Trophoblast cell (in vitro differentiated cells and primary cell): ENCODE results near the gene RBMS1.

Experiments used
- DNase-seq, 2 donors: peaks; one replicate each; pipeline ENCODE4 v3.0.0-alpha.2; 2016
- H2AFZ ChIP-seq: 2 replicates; pipeline ENCODE4 v1.6.1; 2013; ENCODE audit warnings: low read length, moderate library complexity, mild to moderate bottlenecking; ENCODE audit not compliant: insufficient read depth, poor library complexity
- H2AK5ac ChIP-seq: 2 replicates; pipeline ENCODE4 v1.6.1; 2013; ENCODE audit warnings: mild to moderate bottlenecking, low read length
- H2BK120ac ChIP-seq: 2 replicates; pipeline ENCODE4 v1.6.1; 2013; ENCODE audit warnings: low read length, mild to moderate bottlenecking, moderate library complexity; ENCODE audit not compliant: insufficient read depth, poor library complexity
- H2BK12ac ChIP-seq: 2 replicates; pipeline ENCODE4 v1.6.1; 2013; ENCODE audit warnings: mild to moderate bottlenecking, low read length, moderate library complexity
- H2BK5ac ChIP-seq: 2 replicates; pipeline ENCODE4 v1.6.1; 2013; ENCODE audit warnings: low read length, low read depth, moderate library complexity, mild to moderate bottlenecking; ENCODE audit not compliant: poor library complexity
- H3K14ac ChIP-seq: 2 replicates; pipeline ENCODE4 v1.6.1; 2013; ENCODE audit warnings: mild to moderate bottlenecking, low read length
- H3K18ac ChIP-seq: 2 replicates; pipeline ENCODE4 v1.6.1; 2013; ENCODE audit warnings: mild to moderate bottlenecking, low read length
- H3K23ac ChIP-seq: 2 replicates; pipeline ENCODE4 v1.6.1; 2013; ENCODE audit warnings: low read length
- H3K27ac ChIP-seq: 2 replicates; pipeline ENCODE4 v1.5.1; 2013; ENCODE audit warnings: low read depth, mild to moderate bottlenecking, inconsistent platforms, low read length, moderate library complexity
- H3K27me3 ChIP-seq: 2 replicates; pipeline ENCODE4 v1.6.1; 2013; ENCODE audit warnings: inconsistent platforms, mild to moderate bottlenecking, low read length, moderate library complexity; ENCODE audit not compliant: insufficient read depth
- H3K36me3 ChIP-seq, 2 experiments: 1 replicate in 1 of 2; 2 replicates in 1 of 2; pipeline ENCODE4 v1.6.1; 2013; ENCODE audit warnings: low read length in 2 of 2, mild to moderate bottlenecking in 2 of 2, moderate library complexity in 1 of 2; ENCODE audit not compliant: insufficient read depth in 2 of 2, control insufficient read depth in 1 of 2
- H3K4ac ChIP-seq: 2 replicates; pipeline ENCODE4 v1.6.1; 2013; ENCODE audit warnings: low read depth, mild to moderate bottlenecking, low read length, moderate library complexity
- H3K4me1 ChIP-seq, 2 experiments: 1 replicate in 1 of 2; 2 replicates in 1 of 2; pipeline ENCODE4 v1.6.1; 2013; ENCODE audit warnings: low read length in 2 of 2, mild to moderate bottlenecking in 2 of 2, moderate library complexity in 1 of 2; ENCODE audit not compliant: insufficient read depth in 2 of 2, control insufficient read depth in 1 of 2
- H3K4me2 ChIP-seq: 2 replicates; pipeline ENCODE4 v1.6.1; 2013; ENCODE audit warnings: inconsistent platforms, mild to moderate bottlenecking, low read length, moderate library complexity
- H3K4me3 ChIP-seq: 2 replicates; pipeline ENCODE4 v1.5.1; 2013; ENCODE audit warnings: mild to moderate bottlenecking, low read depth, low read length, inconsistent platforms
- H3K79me1 ChIP-seq: one replicate; pipeline ENCODE4 v1.6.1; 2013; ENCODE audit warnings: low read length
- H3K79me2 ChIP-seq: 2 replicates; pipeline ENCODE4 v1.6.1; 2013; ENCODE audit warnings: low read length, mild to moderate bottlenecking; ENCODE audit not compliant: control insufficient read depth, insufficient read depth, poor library complexity
- H3K9ac ChIP-seq: 2 replicates; pipeline ENCODE4 v1.6.1; 2013; ENCODE audit warnings: mild to moderate bottlenecking, low read length
- H3K9me3 ChIP-seq: 2 replicates; pipeline ENCODE4 v1.6.1; 2013; ENCODE audit warnings: low read depth, mild to moderate bottlenecking, control low read depth, inconsistent platforms, low read length; ENCODE audit not compliant: insufficient read depth
- H4K12ac ChIP-seq: 2 replicates; pipeline ENCODE4 v1.6.1; 2013; ENCODE audit warnings: low read depth, mild to moderate bottlenecking, low read length, moderate library complexity
- H4K8ac ChIP-seq: 2 replicates; pipeline ENCODE4 v1.6.1; 2013; ENCODE audit warnings: low read depth, mild to moderate bottlenecking, low read length, moderate library complexity
- H4K91ac ChIP-seq: one replicate; pipeline ENCODE4 v1.6.1; 2013; ENCODE audit warnings: low read depth, mild to moderate bottlenecking, low read length, moderate library complexity
- WGBS: extraction: QIAGEN DNeasy Blood & Tissue Kit; methylation state at CpG from one replicate; pipeline ENCODE4 v1.1.7; 2013; ENCODE audit warnings: missing lambda C conversion rate; ENCODE audit not compliant: insufficient read length, insufficient coverage; ENCODE audit errors: extremely low coverage; 5-methylcytosine and 5-hydroxymethylcytosine counted together

The RBMS1 gene

DNA sequence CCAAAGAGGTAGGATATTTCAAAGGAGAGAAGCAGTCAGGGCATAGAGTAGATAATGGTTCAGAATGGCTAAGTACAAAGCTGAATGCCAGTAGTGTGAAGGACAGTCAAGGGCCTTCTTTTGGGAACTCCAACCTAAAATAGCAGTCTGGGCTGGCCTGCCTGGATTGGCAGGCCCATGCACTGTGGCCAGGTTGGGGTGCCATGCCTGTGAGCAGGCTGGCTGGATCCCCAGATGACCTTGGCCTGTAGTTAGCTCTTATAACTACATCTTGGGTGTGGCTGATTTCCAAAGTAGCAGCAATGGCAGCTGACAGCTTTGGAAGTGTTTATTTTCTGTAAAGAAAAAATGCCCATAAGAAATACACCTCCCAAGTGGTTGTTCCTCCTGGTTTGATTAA, 242.0 kb downstream of the RBMS1 start:
- no peak for DNase-seq
- Histone ChIP-seq H4K12ac (no peak overlapping the region), H4K91ac (peak overlapping the region; percentile 69), H3K27ac (no peak overlapping the region), H3K14ac (no peak overlapping the region), H3K9ac (no peak overlapping the region), H3K79me1 (peaks cover 35% of the 10 kb centered on the region), H3K23ac (no peak overlapping the region), H3K36me3 (no peaks in the 10 kb centered on the region), H3K4ac (peak overlapping the region; percentile 11), H3K4me2 (no peak overlapping the region), H3K9me3 (no peaks in the 10 kb centered on the region), H2BK5ac (peak overlapping the region; percentile 23), H2AK5ac (peak overlapping the region; percentile 25), H3K4me1 (peaks cover 5 to 13% of the 10 kb centered on the region in 2 experiments), H4K8ac (no peak overlapping the region), H2BK12ac (peak overlapping the region; percentile 72), H2BK120ac (peak overlapping the region; percentile 67), H3K27me3 (no peaks in the 10 kb centered on the region), H3K79me2 (no peaks in the 10 kb centered on the region), H3K4me3 (no peak overlapping the region), H3K18ac (no peak overlapping the region), H2AFZ (no peak overlapping the region)

DNA sequence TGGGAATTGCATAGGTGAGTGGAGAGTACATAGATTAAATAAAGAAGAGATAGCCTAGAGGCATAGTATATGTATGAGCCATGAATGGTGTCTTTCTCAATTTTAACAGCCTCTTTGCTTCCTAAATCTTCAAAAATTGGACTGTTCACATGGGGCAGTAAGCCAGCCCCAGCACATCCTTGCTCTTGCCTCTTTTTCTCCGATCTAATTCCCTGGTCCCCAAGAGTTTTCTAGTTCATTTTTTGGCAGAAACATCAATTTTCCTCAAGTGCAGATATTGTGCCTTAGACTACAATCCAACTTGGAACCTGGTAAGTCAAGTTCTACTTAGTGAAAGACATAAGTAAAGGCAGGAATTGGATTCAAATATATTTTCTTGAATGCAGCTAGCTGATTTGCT, 243.7 kb downstream of the RBMS1 start:
- WGBS = no CpG with 5 or more reads among the region's 1 CpG

GRCh38 chr2:160247296-160248035, 246.1 kb downstream of the RBMS1 start:
- Histone ChIP-seq H4K91ac (peak overlapping the region; percentile 96), H3K9ac (no peak overlapping the region), H3K79me1 (peaks cover 51% of the 10 kb centered on the region), H4K8ac (peak overlapping the region; percentile 69), H3K4me3 (no peak overlapping the region), H3K4me2 (no peak overlapping the region), H2AFZ (peak overlapping the region; percentile 52), H3K4ac (peak overlapping the region; percentile 69), H3K27ac (peak overlapping the region; percentile 68), H4K12ac (peak overlapping the region; percentile 7), H3K4me1 (peaks cover 18 to 26% of the 10 kb centered on the region in 2 experiments), H2BK5ac (peak overlapping the region; percentile 86), H2BK120ac (peak overlapping the region; percentile 92), H3K14ac (peak overlapping the region; percentile 81), H2AK5ac (peak overlapping the region; percentile 85), H3K36me3 (no peaks in the 10 kb centered on the region), H3K79me2 (peaks cover 5% of the 10 kb centered on the region), H3K23ac (no peak overlapping the region), H3K9me3 (no peaks in the 10 kb centered on the region), H3K27me3 (no peaks in the 10 kb centered on the region), H3K18ac (peak overlapping the region; percentile 92), H2BK12ac (peak overlapping the region; percentile 98)
- no CpG with 5 or more reads among the region's 6 CpGs for WGBS
- no peak for DNase-seq

More for the DNA sequence above, 243.7 kb downstream of the RBMS1 start:
- no peak overlapping the region for H3K4me3 ChIP-seq
- peak overlapping the region; percentile 83 for H2BK12ac ChIP-seq
- no peaks in the 10 kb centered on the region for H3K27me3 ChIP-seq
- H2BK5ac ChIP-seq = no peak overlapping the region
- no peak overlapping the region for H3K27ac ChIP-seq
- H2AFZ ChIP-seq = no peak overlapping the region
- no peak overlapping the region for H4K12ac ChIP-seq
- H2AK5ac ChIP-seq = no peak overlapping the region
- DNase-seq = no peak
- H3K18ac ChIP-seq = no peak overlapping the region
- no peaks in the 10 kb centered on the region for H3K9me3 ChIP-seq
- H3K4me1 ChIP-seq = peaks cover 12 to 19% of the 10 kb centered on the region in 2 experiments
- no peak overlapping the region for H2BK120ac ChIP-seq
- no peak overlapping the region for H3K4me2 ChIP-seq
- H3K36me3 ChIP-seq = no peaks in the 10 kb centered on the region
- no peak overlapping the region for H3K4ac ChIP-seq
- no peak overlapping the region for H3K14ac ChIP-seq
- peaks cover 46% of the 10 kb centered on the region for H3K79me1 ChIP-seq
- H4K91ac ChIP-seq = peak overlapping the region; percentile 67
- H3K9ac ChIP-seq = no peak overlapping the region
- H3K79me2 ChIP-seq = peaks cover 2% of the 10 kb centered on the region
- no peak overlapping the region for H3K23ac ChIP-seq
- H4K8ac ChIP-seq = no peak overlapping the region

DNA sequence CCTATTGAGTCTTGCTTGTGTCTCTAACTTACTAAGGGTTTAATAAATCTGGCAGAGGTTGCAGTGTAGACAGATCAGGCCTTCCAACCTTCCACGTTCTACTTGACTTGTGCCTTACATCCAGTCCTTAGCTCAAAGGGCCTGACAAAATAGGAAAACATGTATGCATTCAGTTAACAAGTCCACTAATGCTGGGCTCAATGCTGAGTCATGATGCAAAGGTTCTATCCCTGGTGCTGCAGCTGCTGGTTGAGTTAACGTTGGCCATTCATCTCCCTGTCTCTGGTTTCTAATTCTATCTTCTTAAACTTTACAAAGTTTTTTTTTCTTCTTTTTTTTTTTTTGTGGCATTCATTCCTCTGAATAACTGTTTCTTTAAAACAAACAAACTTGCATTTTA, 247.3 kb downstream of the RBMS1 start:
- H3K14ac ChIP-seq = peak overlapping the region; percentile 80
- peak overlapping the region; percentile 45 for H2AK5ac ChIP-seq
- peak overlapping the region; percentile 16 for H3K27ac ChIP-seq
- no peak for DNase-seq
- peak overlapping the region; percentile 92 for H2BK120ac ChIP-seq
- H3K4me2 ChIP-seq = no peak overlapping the region
- no peaks in the 10 kb centered on the region for H3K36me3 ChIP-seq
- no peaks in the 10 kb centered on the region for H3K9me3 ChIP-seq
- no CpG with 5 or more reads among the region's 2 CpGs for WGBS
- H4K12ac ChIP-seq = no peak overlapping the region
- H3K79me2 ChIP-seq = peaks cover 8% of the 10 kb centered on the region
- peak overlapping the region; percentile 2 for H3K4ac ChIP-seq
- H2AFZ ChIP-seq = no peak overlapping the region
- H3K4me3 ChIP-seq = no peak overlapping the region
- peaks cover 57% of the 10 kb centered on the region for H3K79me1 ChIP-seq
- no peak overlapping the region for H3K9ac ChIP-seq
- peak overlapping the region; percentile 71 for H4K8ac ChIP-seq
- peak overlapping the region; percentile 69 for H2BK5ac ChIP-seq
- no peaks in the 10 kb centered on the region for H3K27me3 ChIP-seq
- peak overlapping the region; percentile 99 for H2BK12ac ChIP-seq
- H3K18ac ChIP-seq = no peak overlapping the region
- H4K91ac ChIP-seq = peak overlapping the region; percentile 99
- peaks cover 21 to 30% of the 10 kb centered on the region in 2 experiments for H3K4me1 ChIP-seq
- no peak overlapping the region for H3K23ac ChIP-seq
